Bronchial epithelial cell (primary cell): ENCODE results near the gene LIMS2. TPM values are rescaled to one million over a fixed set of nuclear protein-coding genes. Genes with fewer than 3 reads are reported as not detected.

Experiments used
- DNase-seq: peaks from one replicate; pipeline ENCODE4 v3.0.0-alpha.2; 2010; ENCODE audit warnings: low read depth
- FAIRE-seq: peaks from 2 replicates; lab custom pipeline; 2011; peaks lifted over from hg19 to GRCh38; lab: Jason Lieb, UNC
- H3K27me3 ChIP-seq: 2 replicates; pipeline ENCODE4 v1.5.1; 2011; ENCODE audit warnings: low read length; ENCODE audit not compliant: control insufficient read depth, insufficient read depth
- H3K36me3 ChIP-seq: 2 replicates; pipeline ENCODE4 v1.5.1; 2011; ENCODE audit warnings: low read length; ENCODE audit not compliant: control insufficient read depth, insufficient read depth
- H3K4me3 ChIP-seq: 2 replicates; pipeline ENCODE4 v1.5.1; 2011; ENCODE audit warnings: mild to moderate bottlenecking, low read depth, low read length, control low read depth
- CTCF ChIP-seq: IDR thresholded peaks from 2 replicates; pipeline ENCODE4 v1.5.1; 2011; ENCODE audit warnings: mild to moderate bottlenecking, moderate library complexity, low read length, control low read depth, inconsistent platforms; ENCODE audit not compliant: insufficient read depth, severe bottlenecking
- total RNA-seq: library from RNA; depleted of rRNA; stranded (reverse); fragments of >200 nt; gene quantifications from 2 replicates; pipeline ENCODE4 v1.2.1, GENCODE V29; 2014

Gene LIMS2
- total RNA-seq, 1 donor from 2014 or later, result 0.79 TPM

DNA sequence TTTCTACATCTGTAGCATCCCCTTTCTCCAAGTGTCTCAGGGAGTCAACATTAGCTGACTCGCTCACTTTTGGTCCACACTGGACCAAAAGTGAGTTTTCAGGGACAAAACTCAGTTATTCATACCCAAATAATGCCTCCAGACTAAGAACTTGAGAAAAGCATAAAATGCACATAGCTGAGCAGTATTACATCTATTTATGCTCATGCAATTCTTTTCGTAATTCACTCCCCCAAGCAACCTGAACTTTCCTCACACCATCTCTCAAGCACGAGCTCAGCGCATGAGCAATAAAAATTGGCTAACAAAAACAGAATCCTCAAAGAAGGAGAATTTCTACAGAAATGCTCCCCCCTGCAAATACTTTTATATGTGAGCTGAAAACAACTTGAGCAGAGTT is 42.9 kb upstream of the LIMS2 start:
- DNase-seq (no peak), FAIRE-seq (no peak)
- Histone ChIP-seq H3K4me3 (no peak overlapping the region), H3K36me3 (peaks cover 13% of the 10 kb centered on the region), H3K27me3 (no peaks in the 10 kb centered on the region)
- TF ChIP-seq CTCF, result no peak

DNA sequence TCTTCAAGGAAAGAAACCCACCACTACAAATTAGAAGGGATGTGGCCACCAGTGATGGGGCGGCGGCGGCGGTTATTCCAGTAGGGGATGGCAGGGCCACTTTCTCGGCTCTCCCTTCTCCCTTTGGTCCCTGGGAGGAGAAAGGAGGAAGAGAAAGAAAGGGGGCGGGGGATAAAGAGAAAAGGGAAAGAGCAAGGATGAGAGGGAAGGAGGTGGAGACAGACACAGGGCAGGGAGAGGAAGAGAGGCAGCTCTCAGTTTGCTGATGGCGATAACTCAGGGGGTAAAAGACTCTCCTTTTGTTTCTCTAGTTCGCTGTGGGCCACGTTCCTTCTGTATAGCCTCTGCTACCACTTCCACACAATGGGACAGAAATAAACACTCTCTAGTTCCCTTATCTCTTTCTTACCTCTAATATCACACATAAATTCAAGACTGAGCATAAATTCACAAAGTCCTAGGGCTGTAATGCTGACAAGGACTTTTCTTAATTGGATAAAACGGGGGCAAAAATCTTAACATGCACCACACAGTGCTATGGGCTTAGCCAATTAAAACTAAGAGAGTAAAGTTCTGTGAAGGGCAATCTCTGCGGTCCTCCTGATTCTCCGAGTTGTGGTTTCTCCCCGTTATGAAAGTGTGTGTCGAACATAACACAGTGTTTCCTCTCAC is 40.6 kb upstream of the LIMS2 start:
- no peak for TF ChIP-seq CTCF
- H3K36me3 ChIP-seq, result peaks cover 13% of the 10 kb centered on the region
- no peak for FAIRE-seq
- no peaks in the 10 kb centered on the region for H3K27me3 ChIP-seq
- DNase-seq, result no peak
- no peak overlapping the region for H3K4me3 ChIP-seq

DNA sequence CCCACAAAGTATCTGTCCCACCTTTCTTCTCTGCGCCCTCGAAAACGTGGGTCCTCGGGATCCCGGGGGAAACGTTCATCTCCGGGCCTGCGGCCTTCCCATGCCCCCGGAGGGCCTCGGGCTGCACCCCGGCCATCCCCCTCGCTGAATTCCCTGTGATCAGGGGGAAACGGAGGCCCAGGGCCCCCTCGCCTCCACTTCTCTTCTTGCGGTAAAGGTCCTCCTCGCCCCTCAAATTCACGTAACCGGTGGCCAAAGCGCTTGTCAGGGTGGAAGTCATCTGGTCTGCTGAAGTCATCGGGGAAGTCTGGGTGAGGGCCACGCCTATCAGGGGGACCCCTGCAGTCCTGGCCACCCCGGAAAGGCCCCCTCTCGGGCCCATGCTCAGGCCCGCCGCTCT is 38.2 kb upstream of the LIMS2 start:
- DNase-seq (no peak), FAIRE-seq (no peak)
- TF ChIP-seq CTCF, result no peak
- peaks cover 8% of the 10 kb centered on the region for H3K36me3 ChIP-seq
- H3K4me3 ChIP-seq, result no peak overlapping the region
- H3K27me3 ChIP-seq, result no peaks in the 10 kb centered on the region

DNA sequence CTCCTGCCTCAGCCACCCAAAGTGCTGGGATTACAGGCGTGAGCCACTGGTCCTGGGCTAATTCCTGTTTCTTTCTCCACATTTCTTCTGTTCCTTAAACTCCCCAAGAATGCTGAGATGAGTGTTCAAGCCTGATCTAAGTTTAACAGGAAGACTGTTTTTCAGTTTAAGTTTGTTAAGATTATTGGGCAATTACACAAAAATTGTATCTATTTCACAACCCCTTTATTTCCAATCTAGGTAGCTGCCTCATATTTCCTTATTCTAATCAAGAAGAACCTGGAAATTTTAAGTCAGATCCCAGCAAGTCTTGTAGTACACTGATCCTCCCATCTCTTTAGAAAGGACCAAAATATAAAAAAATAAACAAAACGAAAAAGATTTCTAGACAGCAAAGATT is 37.7 kb upstream of the LIMS2 start:
- no peak for DNase-seq
- Histone ChIP-seq H3K4me3 (no peak overlapping the region), H3K36me3 (peaks cover 8% of the 10 kb centered on the region), H3K27me3 (no peaks in the 10 kb centered on the region)
- no peak for FAIRE-seq
- TF ChIP-seq CTCF, result no peak

DNA sequence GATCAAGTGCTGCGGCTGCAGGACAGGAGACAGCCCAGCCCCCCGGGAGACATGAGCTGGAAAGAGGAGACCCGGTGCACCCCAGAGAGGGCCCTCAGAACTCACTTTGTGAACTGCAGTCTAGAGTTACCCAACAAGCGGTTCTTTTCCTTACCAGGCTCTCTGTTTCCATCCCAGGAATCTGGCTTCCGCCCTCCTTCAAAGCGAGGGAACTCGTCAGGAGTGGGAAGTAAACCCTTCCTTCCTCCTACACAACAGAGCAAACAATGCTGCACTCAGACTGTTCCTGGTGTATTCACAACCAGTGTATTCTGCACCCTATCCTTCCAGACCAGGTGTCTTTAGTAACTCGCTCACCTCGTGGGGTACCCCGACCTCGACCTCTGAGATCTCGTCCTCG is 34.0 kb upstream of the LIMS2 start:
- no peak for FAIRE-seq
- Histone ChIP-seq H3K27me3 (no peaks in the 10 kb centered on the region), H3K4me3 (no peak overlapping the region), H3K36me3 (peaks cover 11% of the 10 kb centered on the region)
- no peak for TF ChIP-seq CTCF
- no peak for DNase-seq
